K562 (cell line): ENCODE data around the gene CASP9. TPM values are rescaled to one million over a fixed set of nuclear protein-coding genes. Genes with fewer than 3 reads are reported as not detected.
A peak's percentile ranks its signal among the peaks of the same experiment; 100 is the strongest.

ENCODE experiments used
- CUX1 ChIP-seq: fragments of 200-800 bp; sonication (Bioruptor generic); IDR thresholded peaks from 2 replicates; pipeline ENCODE4 v1.6.1; 2016; ENCODE audit warnings: missing genetic modification characterization, missing compliant biosample characterization
- DMBX1 ChIP-seq: fragments of 250-450 bp; sonication (Bioruptor Pico); IDR thresholded peaks from 2 replicates; pipeline ENCODE4 v1.8.0; 2022; ENCODE audit warnings: inconsistent platforms, mild to moderate bottlenecking, moderate library complexity, borderline replicate concordance
- HBP1 ChIP-seq: fragments of 450-650 bp; formaldehyde crosslinking; IDR thresholded peaks from 2 replicates; pipeline ENCODE4 v1.4.0; 2022; ENCODE audit warnings: missing genetic modification characterization
- MXI1 ChIP-seq: IDR thresholded peaks from 2 replicates; pipeline ENCODE4 v1.6.1; 2011; ENCODE audit warnings: low read depth, mild to moderate bottlenecking, improper control_type of control experiment, low read length
- PCBP1 ChIP-seq: fragments of 200-400 bp; formaldehyde crosslinking; IDR thresholded peaks from 2 replicates; pipeline ENCODE4 v1.6.1; 2018; ENCODE audit warnings: mild to moderate bottlenecking, low read depth, low read length; ENCODE audit not compliant: poor library complexity, severe bottlenecking
- PTRF ChIP-seq: fragments of 450-650 bp; IDR thresholded peaks from 2 replicates; pipeline ENCODE4 v1.6.1; 2016; ENCODE audit warnings: mild to moderate bottlenecking, missing genetic modification characterization, missing compliant biosample characterization
- USF1 ChIP-seq: sonication (generic); formaldehyde crosslinking; IDR thresholded peaks from 2 replicates; pipeline ENCODE4 v1.9.0; 2022; ENCODE audit warnings: mild to moderate bottlenecking, missing genetic modification reagents
- ZNF318 ChIP-seq, 2 experiments: fragments of 450-650 bp; IDR thresholded peaks; 2 replicates each; pipeline ENCODE4 v1.6.1; 2016; ENCODE audit warnings: mild to moderate bottlenecking in 2 of 2, borderline replicate concordance in 1 of 2, low read depth in 1 of 2, moderate library complexity in 1 of 2
- ZZZ3 ChIP-seq: fragments of 450-650 bp; IDR thresholded peaks from 2 replicates; pipeline ENCODE4 v1.6.1; 2016; ENCODE audit warnings: antibody characterized with exemption, mild to moderate bottlenecking, moderate library complexity
- polyA plus RNA-seq, 8 experiments: library from polyadenylated mRNA; depleted of rRNA in 4 of 8; stranded (reverse) in 5 of 8; unstranded in 3 of 8; fragments of >200 nt; fragmentation: Nextera tagmentation in 2 of 8; fragmentation: Illumina TruSeq in 1 of 8; extraction: Ambion mirVana in 2 of 8; extraction: Trizol in 1 of 8; gene quantifications; 2 replicates each; pipeline versions ENCODE4 v1.2.1 to v1.2.3, GENCODE V29; 2011 to 2014; ENCODE audit warnings: inconsistent platforms in 1 of 8, missing spikeins in 1 of 8
- total RNA-seq, 7 experiments: library from RNA; depleted of rRNA in 6 of 7; stranded (reverse); fragments of >200 nt in 6 of 7; fragmentation: Illumina TruSeq in 2 of 7; extraction: Trizol in 2 of 7; gene quantifications; 2 replicates each; pipeline versions ENCODE4 v1.2.1 to v1.2.3, GENCODE V29; 2011 to 2021; ENCODE audit warnings: low replicate concordance in 1 of 7

The CASP9 gene
- total and polyA plus RNA-seq, 9 of the 15 experiments (the other 6 are each of a cell fraction or from before 2014, with no cell fraction given): 10.8 to 54.1 (median 30.7) TPM

- TF ChIP-seq PCBP1: no peak
- no peak for TF ChIP-seq DMBX1 (CRISPR knock-in tag)
- no peak for TF ChIP-seq HBP1 (CRISPR knock-in tag)
- TF ChIP-seq ZZZ3: no peak
- no peak for TF ChIP-seq PTRF
- no peak for TF ChIP-seq CUX1 (CRISPR knock-in tag)
- no peak; a peak in 1 of 4 replicates for TF ChIP-seq ZNF318 (IDR thresholded peaks at IDR 0.05; ENCODE audit: borderline replicate concordance in 1 of 2, low read depth in 1 of 2)
- TF ChIP-seq MXI1: peak; percentile 33; the same call in 1 of the 2 replicates
- no peak for TF ChIP-seq USF1
Observed at GRCh38 chr1:15515022-15515663, 8.9 kb downstream of the CASP9 start (continued).
